ENCODE data around the gene SETDB1.

GRCh38 chr1:150995896-150996295 is 69.7 kb downstream of the SETDB1 start:
- TF ChIP-seq CTCF (IDR thresholded peaks at IDR 0.05), result peak; percentile 76 to 86 (median 80)
- no peak for TF ChIP-seq POLR2A (IDR thresholded peaks at IDR 0.05)
- no peak for TF ChIP-seq EP300 (IDR thresholded peaks at IDR 0.05)

Data from sigmoid colon (tissue), 4 donors.